Naive thymus-derived CD4-positive, alpha-beta T cell (primary cell): Measurements from ENCODE around the gene ZNF805. TPM values are rescaled to one million over a fixed set of nuclear protein-coding genes. Genes with fewer than 3 reads are reported as not detected.

Source experiments
- ATAC-seq: fragments of 150-1000 bp; cut with Tn5 transposase; 2 replicates; pipeline ENCODE4 v1.10.0; 2021; ENCODE audit warnings: mild to moderate bottlenecking, moderate library complexity
- CTCF ChIA-PET: fragments of 350-600 bp; sonication (Branson Sonifier 250); formaldehyde crosslinking; loops from one replicate; lab custom pipeline; 2021; ENCODE audit warnings: antibody characterized with exemption; lab: Charles Lee
- POLR2A ChIA-PET: fragments of 350-600 bp; sonication (Branson Sonifier 250); formaldehyde crosslinking; loops from one replicate; lab custom pipeline; 2021; ENCODE audit warnings: antibody characterized with exemption, inconsistent platforms; lab: Charles Lee
- DNase-seq, 9 donors: peaks; one replicate each; pipeline versions ENCODE4 v3.0.0 to v3.0.0-alpha.2; 2020 to 2022; ENCODE audit warnings: mixed read lengths in 1 of 9
- H3K27ac ChIP-seq: one replicate; pipeline ENCODE4 v1.7.0; 2013; ENCODE audit warnings: mild to moderate bottlenecking, low read depth, low read length, moderate library complexity
- H3K27me3 ChIP-seq, 2 donors: one replicate each; pipeline ENCODE4 v1.7.0; 2013; ENCODE audit warnings: low read length in 2 of 2, mild to moderate bottlenecking in 2 of 2, moderate library complexity in 2 of 2; ENCODE audit not compliant: control insufficient read depth in 2 of 2, insufficient read depth in 2 of 2
- H3K36me3 ChIP-seq, 3 experiments: 1 replicate in 2 of 3; 2 replicates in 1 of 3; pipeline ENCODE4 v1.7.0; 2013; ENCODE audit warnings: low read length in 3 of 3, mild to moderate bottlenecking in 3 of 3, moderate library complexity in 1 of 3; ENCODE audit not compliant: insufficient read depth in 3 of 3, control insufficient read depth in 2 of 3
- H3K4me1 ChIP-seq, 2 donors: one replicate each; pipeline ENCODE4 v1.7.0; 2013; ENCODE audit warnings: low read length in 2 of 2, mild to moderate bottlenecking in 2 of 2, moderate library complexity in 1 of 2; ENCODE audit not compliant: control insufficient read depth in 2 of 2, insufficient read depth in 2 of 2
- H3K4me3 ChIP-seq: 2 replicates; pipeline ENCODE4 v1.7.0; 2013; ENCODE audit warnings: mild to moderate bottlenecking, low read length
- H3K9me3 ChIP-seq, 3 experiments: 1 replicate in 2 of 3; 2 replicates in 1 of 3; pipeline ENCODE4 v1.7.0; 2013; ENCODE audit warnings: low read length in 3 of 3; ENCODE audit not compliant: control insufficient read depth in 2 of 3
- H3K27ac Mint-ChIP-seq, 9 donors: one replicate each; pipeline ENCODE4 v1.8.0; 2020 to 2022; ENCODE audit warnings: mixed read lengths in 9 of 9, mild to moderate bottlenecking in 8 of 9, moderate library complexity in 5 of 9, inconsistent platforms in 2 of 9
- H3K27me3 Mint-ChIP-seq, 5 donors: one replicate each; pipeline ENCODE4 v1.8.0; 2021 to 2022; ENCODE audit warnings: mixed read lengths in 5 of 5, mild to moderate bottlenecking in 1 of 5
- H3K36me3 Mint-ChIP-seq, 5 donors: one replicate each; pipeline ENCODE4 v1.8.0; 2020 to 2022; ENCODE audit warnings: mixed read lengths in 5 of 5, mild to moderate bottlenecking in 3 of 5, inconsistent platforms in 1 of 5
- H3K4me1 Mint-ChIP-seq, 7 donors: one replicate each; pipeline ENCODE4 v1.8.0; 2020 to 2022; ENCODE audit warnings: mixed read lengths in 7 of 7, mild to moderate bottlenecking in 3 of 7, inconsistent platforms in 1 of 7
- H3K4me3 Mint-ChIP-seq, 10 donors: one replicate each; pipeline ENCODE4 v1.8.0; 2020 to 2022; ENCODE audit warnings: mild to moderate bottlenecking in 10 of 10, mixed read lengths in 10 of 10, moderate library complexity in 6 of 10, inconsistent platforms in 2 of 10
- H3K9me3 Mint-ChIP-seq, 11 donors: one replicate each; pipeline ENCODE4 v1.8.0; 2020 to 2022; ENCODE audit warnings: mixed read lengths in 11 of 11, mild to moderate bottlenecking in 4 of 11, inconsistent platforms in 1 of 11, moderate library complexity in 1 of 11
- intact Hi-C, 2 donors: fragments of 100-400 bp; cut with micrococcal nuclease; formaldehyde crosslinking; loops; one replicate each; pipeline ENCODE4 v1.15.1; 2023
- polyA plus RNA-seq, 2 donors: library from polyadenylated mRNA; unstranded; fragments of 300-500 nt; fragmentation: Illumina TruSeq; gene quantifications; one replicate each; pipeline ENCODE4 v1.2.3, GENCODE V29; 2021
- total RNA-seq, 6 experiments: library from RNA in 5 of 6; stranded (reverse) in 5 of 6; gene quantifications; 1 replicate in 5 of 6; 2 replicates in 1 of 6; pipeline ENCODE4 v1.2.3 and lab custom pipeline; 2021 to 2026

ZNF805 gene
- total and polyA plus RNA-seq, 7 experiments from 2014 or later, result 3.9 to 26.2 (median 21.1) TPM

- Mint-ChIP-seq H3K9me3 (peaks cover 0 to 23% (median 7%) of the 10 kb centered on the region in 11 donors), H3K4me1 (peaks cover 13 to 38% (median 29%) of the 10 kb centered on the region in 7 donors), H3K27me3 (no peaks in the 10 kb centered on the region), H3K27ac (peak within 1 kb of the TSS in 1 of 9 donors; percentile 51), H3K36me3 (peaks cover 10 to 48% (median 44%) of the 10 kb centered on the region in 5 donors), H3K4me3 (no peak within 1 kb of the TSS)
- POLR2A ChIA-PET, result interaction anchor here (0.8 to 1.0 kb wide), 5 partner anchors 9 to 89 kb away, joined by 3 to 10 read pairs (median 3); partner anchors contain the start of genes ZNF264 and ZNF805
- DNase-seq (peak; percentile 89 to 97 (median 96)), ATAC-seq (peak; percentile 94)
- peaks cover 0 to 4% (median 0%) of the 10 kb centered on the region in 3 experiments for H3K9me3 ChIP-seq
- CTCF ChIA-PET, result no interaction called here
- intact Hi-C loops, result loop anchor here (1.0 to 5.0 kb wide), 20 partner anchors 40 to 1172 kb away; partner anchors contain the start of genes TRAPPC2B (in 2 of the 2), ZNF264 (in 2 of the 2), ZNF304 (in 2 of the 2) and ZNF543 (in 2 of the 2)
- peak within 1 kb of the TSS; percentile 80 for H3K4me3 ChIP-seq
- H3K27ac ChIP-seq, result peak within 1 kb of the TSS; percentile 98
- peaks cover 0 to 30% (median 9%) of the 10 kb centered on the region in 3 experiments for H3K36me3 ChIP-seq
- no peaks in the 10 kb centered on the region for H3K27me3 ChIP-seq
- peaks cover 18 to 23% of the 10 kb centered on the region in 2 donors for H3K4me1 ChIP-seq
Observed at GRCh38 chr19:57280165-57280961, 39.9 kb downstream of the ZNF805 start, which contains the start of gene ZNF460. TSS of gene ZNF460 (plus strand) at chr19:57280485. CDS start at chr19:57280807, 322 bp downstream.

- H3K27me3 Mint-ChIP-seq, result no peaks in the 10 kb centered on the region
- peaks cover 14 to 50% (median 49%) of the 10 kb centered on the region in 5 donors for H3K36me3 Mint-ChIP-seq
- H3K9me3 Mint-ChIP-seq, result peaks cover 0 to 28% (median 10%) of the 10 kb centered on the region in 11 donors
- Histone ChIP-seq H3K9me3 (peaks cover 0 to 10% (median 0%) of the 10 kb centered on the region in 3 experiments), H3K27me3 (no peaks in the 10 kb centered on the region), H3K36me3 (peaks cover 0 to 36% (median 15%) of the 10 kb centered on the region in 3 experiments), H3K4me1 (peaks cover 18 to 23% of the 10 kb centered on the region in 2 donors), H3K27ac (peak overlapping the region; percentile 98), H3K4me3 (peak overlapping the region; percentile 80)
- H3K27ac Mint-ChIP-seq, result no peak overlapping the region
- POLR2A ChIA-PET, result no interaction called here
- intact Hi-C loops, result loop anchor here (1.0 to 5.0 kb wide), 20 partner anchors 39 to 1171 kb away; partner anchors contain the start of genes TRAPPC2B (in 2 of the 2), ZNF264 (in 2 of the 2), ZNF304 (in 2 of the 2) and ZNF543 (in 2 of the 2)
- DNase-seq (peak in 6 of 9 donors; percentile 37 to 44 (median 42)), ATAC-seq (no peak)
- CTCF ChIA-PET, result no interaction called here
- peaks cover 15 to 41% (median 33%) of the 10 kb centered on the region in 7 donors for H3K4me1 Mint-ChIP-seq
- no peak overlapping the region for H3K4me3 Mint-ChIP-seq
Observed at GRCh38 chr19:57280962-57281400, 40.5 kb downstream of the ZNF805 start.

GRCh38 chr19:57282011-57282643 is 41.7 kb downstream of the ZNF805 start:
- Mint-ChIP-seq H3K27ac (peak overlapping the region in 7 of 9 donors; percentile 45 to 83 (median 78)), H3K4me1 (peaks cover 19 to 48% (median 36%) of the 10 kb centered on the region in 7 donors), H3K36me3 (peaks cover 17 to 61% (median 57%) of the 10 kb centered on the region in 5 donors), H3K9me3 (peaks cover 0 to 39% (median 16%) of the 10 kb centered on the region in 11 donors), H3K4me3 (peak overlapping the region in 5 of 10 donors; percentile 73 to 83 (median 77)), H3K27me3 (no peaks in the 10 kb centered on the region)
- intact Hi-C loops, result loop anchor here in 1 of 2 donors (5.0 kb wide), 1 partner anchor 1170 kb away; the partner anchor contains the start of gene ZNF324B
- DNase-seq, result no peak
- CTCF ChIA-PET, result no interaction called here
- H3K27me3 ChIP-seq, result no peaks in the 10 kb centered on the region
- peak overlapping the region; percentile 30 for H3K27ac ChIP-seq
- H3K4me1 ChIP-seq, result peaks cover 18 to 23% of the 10 kb centered on the region in 2 donors
- peaks cover 9 to 48% (median 23%) of the 10 kb centered on the region in 3 experiments for H3K36me3 ChIP-seq
- POLR2A ChIA-PET, result interaction anchor here (0.6 to 1.1 kb wide), 2 partner anchors 41 to 912 kb away, joined by 3 to 5 read pairs; no protein-coding TSS in a partner anchor
- ATAC-seq, result no peak
- H3K9me3 ChIP-seq, result peaks cover 0 to 11% (median 0%) of the 10 kb centered on the region in 3 experiments
- no peak overlapping the region for H3K4me3 ChIP-seq

GRCh38 chr19:57288373-57288772 is 47.9 kb downstream of the ZNF805 start:
- intact Hi-C loops, result no loop called here
- ATAC-seq (no peak), DNase-seq (no peak)
- H3K27me3 ChIP-seq, result no peaks in the 10 kb centered on the region
- peaks cover 61 to 93% (median 91%) of the 10 kb centered on the region in 5 donors for H3K36me3 Mint-ChIP-seq
- no peak overlapping the region for H3K27ac ChIP-seq
- CTCF ChIA-PET, result interaction anchor here (0.6 kb wide), 1 partner anchor 15 kb away, joined by 3 read pairs; no protein-coding TSS in a partner anchor
- no peak overlapping the region for H3K4me3 ChIP-seq
- no peaks in the 10 kb centered on the region for H3K27me3 Mint-ChIP-seq
- no peaks in the 10 kb centered on the region for H3K4me1 ChIP-seq
- H3K36me3 ChIP-seq, result peaks cover 58 to 97% (median 66%) of the 10 kb centered on the region in 3 experiments
- peaks cover 10 to 84% (median 66%) of the 10 kb centered on the region in 11 donors for H3K9me3 Mint-ChIP-seq
- POLR2A ChIA-PET, result interaction anchor here (1.0 kb wide), 1 partner anchor 9 kb away, joined by 3 read pairs; no protein-coding TSS in a partner anchor
- peaks cover 15 to 70% (median 23%) of the 10 kb centered on the region in 3 experiments for H3K9me3 ChIP-seq
- H3K27ac Mint-ChIP-seq, result peak overlapping the region in 1 of 9 donors; percentile 5
- peaks cover 10 to 28% (median 18%) of the 10 kb centered on the region in 7 donors for H3K4me1 Mint-ChIP-seq
- H3K4me3 Mint-ChIP-seq, result peak overlapping the region in 1 of 10 donors; percentile 54

GRCh38 chr19:57290970-57291369 is 50.5 kb downstream of the ZNF805 start:
- peaks cover 15 to 84% (median 30%) of the 10 kb centered on the region in 3 experiments for H3K9me3 ChIP-seq
- peaks cover 3 to 13% (median 8%) of the 10 kb centered on the region in 7 donors for H3K4me1 Mint-ChIP-seq
- H3K9me3 Mint-ChIP-seq, result peaks cover 7 to 96% (median 79%) of the 10 kb centered on the region in 11 donors
- no peak overlapping the region for H3K4me3 Mint-ChIP-seq
- ATAC-seq (no peak), DNase-seq (no peak)
- no peak overlapping the region for H3K27ac Mint-ChIP-seq
- no peak overlapping the region for H3K27ac ChIP-seq
- peaks cover 57 to 95% (median 94%) of the 10 kb centered on the region in 5 donors for H3K36me3 Mint-ChIP-seq
- intact Hi-C loops, result no loop called here
- no peaks in the 10 kb centered on the region for H3K27me3 Mint-ChIP-seq
- peaks cover 52 to 87% (median 58%) of the 10 kb centered on the region in 3 experiments for H3K36me3 ChIP-seq
- no peaks in the 10 kb centered on the region for H3K4me1 ChIP-seq
- ChIA-PET CTCF (interaction anchor here (0.6 kb wide), 1 partner anchor 569 kb away, joined by 3 read pairs; no protein-coding TSS in a partner anchor), POLR2A (no interaction called here)
- H3K4me3 ChIP-seq, result peak overlapping the region; percentile 0
- H3K27me3 ChIP-seq, result no peaks in the 10 kb centered on the region
